MCF 10A (cell line): ENCODE data around the gene C5orf63. TPM values are rescaled to one million over a fixed set of nuclear protein-coding genes. Genes with fewer than 3 reads are reported as not detected.
"Not testable (repeated sequence)": the region's sequence is repeated elsewhere in the genome, so short reads cannot be mapped to it uniquely, and the experiment has no call there.

ENCODE experiments used
- Bru-seq: library from RNA; stranded (reverse); fragments of 400-500 nt; gene quantifications from one replicate; lab custom pipeline; 2021; lab: Mats Ljungman, UMichigan
- BruChase-seq, 2 experiments: library from RNA; stranded (reverse); fragments of 400-500 nt; gene quantifications; one replicate each; lab custom pipeline; 2021; lab: Mats Ljungman, UMichigan
- BruUV-seq: library from RNA; stranded (reverse); fragments of 400-500 nt; replicated peaks from 2 replicates; lab custom pipeline; 2021; lab: Mats Ljungman, UMichigan
- CTCF ChIA-PET: fragments of 300-600 bp; sonication (Branson Sonifier 250); formaldehyde crosslinking; extraction: SDS; loops from one replicate; lab custom pipeline; 2021; ENCODE audit warnings: antibody characterized with exemption, inconsistent platforms; lab: Yijun Ruan, JAX
- POLR2A ChIA-PET: fragments of 300-600, 350-650 bp; sonication (Branson Sonifier 250); formaldehyde crosslinking; extraction: SDS; loops from one replicate; lab custom pipeline; 2020; ENCODE audit warnings: antibody characterized with exemption, inconsistent platforms; lab: Yijun Ruan, JAX
- DNase-seq: peaks from one replicate; pipeline ENCODE4 v3.0.0-alpha.2; 2018; ENCODE audit not compliant: unreplicated experiment
- H3K27ac Mint-ChIP-seq: one replicate; pipeline ENCODE4 v1.8.0; 2022; ENCODE audit warnings: mild to moderate bottlenecking, low read depth, mixed read lengths; ENCODE audit not compliant: unreplicated experiment
- H3K27me3 Mint-ChIP-seq: one replicate; pipeline ENCODE4 v1.8.0; 2022; ENCODE audit warnings: mixed read lengths; ENCODE audit not compliant: insufficient read depth, unreplicated experiment
- H3K36me3 Mint-ChIP-seq: one replicate; pipeline ENCODE4 v1.8.0; 2022; ENCODE audit warnings: mild to moderate bottlenecking, moderate library complexity, mixed read lengths; ENCODE audit not compliant: insufficient read depth, unreplicated experiment
- H3K4me1 Mint-ChIP-seq: one replicate; pipeline ENCODE4 v1.8.0; 2022; ENCODE audit warnings: mixed read lengths; ENCODE audit not compliant: insufficient read depth, unreplicated experiment
- H3K4me3 Mint-ChIP-seq: one replicate; pipeline ENCODE4 v1.8.0; 2022; ENCODE audit warnings: mild to moderate bottlenecking, moderate library complexity, mixed read lengths; ENCODE audit not compliant: unreplicated experiment
- H3K9me3 Mint-ChIP-seq: one replicate; pipeline ENCODE4 v1.8.0; 2022; ENCODE audit warnings: mixed read lengths; ENCODE audit not compliant: unreplicated experiment
- intact Hi-C: fragments of 100-400 bp; cut with micrococcal nuclease; formaldehyde crosslinking; loops from 2 replicates; pipeline ENCODE4 v1.14.1; 2022
- long read RNA-seq: library from polyadenylated mRNA; stranded (forward); transcript quantifications from one replicate; pipeline ENCODE4 v2.0.0, GENCODE V29; 2022
- total RNA-seq: library from RNA; stranded (reverse); gene quantifications from 2 replicates; pipeline ENCODE4 v1.2.3, GENCODE V29; 2022
- TF ChIP-seq, protein P1 (sequence below): fragments of 200-600 bp; IDR thresholded peaks from one replicate; pipeline ENCODE4 v1.8.0; 2022; ENCODE audit warnings: antibody characterized with exemption, mild to moderate bottlenecking; ENCODE audit not compliant: unreplicated experiment

C5orf63 gene
- total RNA-seq (10.8 and 11.1 TPM in 2 replicates), Bru-seq, nascent RNA (percentile 77 among the genes with signal in this experiment), BruChase-seq, experiment 1, labeled RNA remaining after a 6-hour chase (percentile 67 among the genes with signal in this experiment), BruChase-seq, experiment 2, labeled RNA remaining after a 2-hour chase (percentile 78 among the genes with signal in this experiment)
- long read RNA-seq, partial matches to known transcripts = 5 of 15 reads
- long read RNA-seq, other reads (novel, unspliced or antisense) = 7 of 15 reads

DNA sequence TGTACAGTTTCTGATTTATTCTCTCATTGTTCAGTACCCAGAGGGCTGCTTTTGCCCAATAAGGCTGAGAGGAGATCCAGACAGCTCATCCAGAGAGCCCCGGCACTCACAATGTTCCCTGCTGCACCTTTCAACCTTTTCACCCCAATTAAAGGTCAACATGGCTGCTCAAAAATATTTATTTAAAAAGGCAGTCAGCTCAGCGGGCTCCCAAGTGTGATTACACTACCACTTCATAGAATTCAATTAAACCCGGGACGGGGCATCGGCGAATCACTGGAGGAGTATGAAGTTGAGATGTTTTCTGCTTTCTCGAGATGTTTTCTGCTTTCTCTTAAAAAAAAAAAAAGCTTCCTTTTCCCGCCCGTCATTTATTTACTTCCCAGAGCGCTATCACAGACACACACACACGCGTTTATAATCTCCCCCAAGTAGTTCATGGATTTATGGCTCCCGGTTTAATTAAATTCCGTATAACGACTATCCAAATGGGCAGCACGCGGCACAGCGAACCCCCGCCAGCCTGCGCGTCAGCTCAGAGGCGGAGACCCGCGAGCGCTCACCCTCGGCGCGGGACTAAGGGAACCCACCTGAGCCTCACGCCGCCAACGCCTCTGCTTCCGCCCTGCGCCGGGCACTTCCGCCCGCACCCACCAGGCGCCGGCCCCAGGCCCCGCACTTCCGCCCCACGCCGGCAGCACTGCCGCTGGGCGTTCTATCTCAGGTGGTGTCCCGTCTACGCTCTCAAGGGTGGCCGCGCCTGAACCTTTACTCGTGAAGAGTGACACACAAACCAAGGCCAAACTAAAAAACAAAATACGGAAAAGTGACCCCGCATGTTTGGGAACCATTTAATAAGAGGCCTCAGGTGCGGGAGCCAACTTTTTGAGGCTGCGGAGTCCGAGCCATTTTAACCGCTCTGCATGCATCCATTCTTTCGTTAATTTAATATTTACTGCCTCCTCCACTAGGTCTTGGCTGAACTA, at the start of gene C5orf63:
C5orf63 (minus strand) TSS at position 642 of the 986 bp plus-strand sequence. CDS start 14,507 bp downstream, outside the sequence.
- CTCF ChIA-PET = interaction anchor here (0.7 to 2.3 kb wide), 8 partner anchors 9 to 384 kb away, joined by 3 to 14 read pairs (median 4); no protein-coding TSS in a partner anchor
- TF ChIP-seq, protein P1, sequence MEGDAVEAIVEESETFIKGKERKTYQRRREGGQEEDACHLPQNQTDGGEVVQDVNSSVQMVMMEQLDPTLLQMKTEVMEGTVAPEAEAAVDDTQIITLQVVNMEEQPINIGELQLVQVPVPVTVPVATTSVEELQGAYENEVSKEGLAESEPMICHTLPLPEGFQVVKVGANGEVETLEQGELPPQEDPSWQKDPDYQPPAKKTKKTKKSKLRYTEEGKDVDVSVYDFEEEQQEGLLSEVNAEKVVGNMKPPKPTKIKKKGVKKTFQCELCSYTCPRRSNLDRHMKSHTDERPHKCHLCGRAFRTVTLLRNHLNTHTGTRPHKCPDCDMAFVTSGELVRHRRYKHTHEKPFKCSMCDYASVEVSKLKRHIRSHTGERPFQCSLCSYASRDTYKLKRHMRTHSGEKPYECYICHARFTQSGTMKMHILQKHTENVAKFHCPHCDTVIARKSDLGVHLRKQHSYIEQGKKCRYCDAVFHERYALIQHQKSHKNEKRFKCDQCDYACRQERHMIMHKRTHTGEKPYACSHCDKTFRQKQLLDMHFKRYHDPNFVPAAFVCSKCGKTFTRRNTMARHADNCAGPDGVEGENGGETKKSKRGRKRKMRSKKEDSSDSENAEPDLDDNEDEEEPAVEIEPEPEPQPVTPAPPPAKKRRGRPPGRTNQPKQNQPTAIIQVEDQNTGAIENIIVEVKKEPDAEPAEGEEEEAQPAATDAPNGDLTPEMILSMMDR = peak; percentile 13
- intact Hi-C loops = loop anchor here (10.0 kb wide), 1 partner anchor 132 kb away; no protein-coding TSS in a partner anchor
- H3K36me3 Mint-ChIP-seq = no peaks in the 10 kb centered on the region
- TSS peak; percentile 94 for BruUV-seq
- H3K9me3 Mint-ChIP-seq = no peaks in the 10 kb centered on the region
- H3K27me3 Mint-ChIP-seq = no peaks in the 10 kb centered on the region
- H3K4me1 Mint-ChIP-seq = peaks cover 19% of the 10 kb centered on the region
- H3K27ac Mint-ChIP-seq = peak within 1 kb of the TSS; percentile 95
- peak; percentile 58 for DNase-seq
- peak within 1 kb of the TSS; percentile 85 for H3K4me3 Mint-ChIP-seq
- POLR2A ChIA-PET = interaction anchor here (0.6 to 3.9 kb wide), 18 partner anchors 9 to 589 kb away, joined by 3 to 27 read pairs (median 4); partner anchors contain the start of gene MARCHF3

DNA sequence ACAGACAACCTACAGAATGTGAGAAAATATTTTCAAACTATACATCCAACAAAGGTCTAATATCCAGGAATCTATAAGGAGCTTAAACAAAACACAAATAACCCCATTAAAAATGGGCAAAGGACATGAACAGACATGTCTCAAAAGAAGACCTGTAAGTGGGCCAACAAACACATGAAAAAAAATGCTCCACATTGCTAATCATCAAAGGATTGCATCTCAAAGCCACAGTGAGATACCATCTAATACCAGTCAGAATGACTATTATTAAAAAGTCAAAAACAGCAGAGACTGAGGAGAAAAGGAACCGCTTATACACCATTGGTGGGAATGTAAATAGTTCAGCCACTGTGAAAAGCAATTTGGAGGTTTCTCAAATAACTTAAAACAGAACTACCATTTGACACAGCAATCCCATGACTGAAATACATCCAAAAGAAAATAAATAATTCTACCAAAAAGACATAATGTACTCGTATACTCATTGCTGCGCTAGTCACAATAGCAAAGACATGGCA, 39.1 kb upstream of the C5orf63 start:
- TF ChIP-seq, protein P1 = no peak
- peaks cover 10% of the 10 kb centered on the region for H3K4me1 Mint-ChIP-seq
- no peak overlapping the region for H3K4me3 Mint-ChIP-seq
- ChIA-PET POLR2A (interaction anchor here (0.8 to 1.2 kb wide), 5 partner anchors 22 to 83 kb away, joined by 3 to 7 read pairs (median 4); no protein-coding TSS in a partner anchor), CTCF (interaction anchor here (0.6 to 1.0 kb wide), 2 partner anchors 14 to 140 kb away, joined by 3 read pairs; no protein-coding TSS in a partner anchor)
- peak; percentile 61 for DNase-seq
- intact Hi-C loops = no loop called here
- peaks cover 6% of the 10 kb centered on the region for H3K36me3 Mint-ChIP-seq
- BruUV-seq = no TSS peak
- peak overlapping the region; percentile 96 for H3K27ac Mint-ChIP-seq
- H3K9me3 Mint-ChIP-seq = peaks cover 27% of the 10 kb centered on the region
- H3K27me3 Mint-ChIP-seq = no peaks in the 10 kb centered on the region

DNA sequence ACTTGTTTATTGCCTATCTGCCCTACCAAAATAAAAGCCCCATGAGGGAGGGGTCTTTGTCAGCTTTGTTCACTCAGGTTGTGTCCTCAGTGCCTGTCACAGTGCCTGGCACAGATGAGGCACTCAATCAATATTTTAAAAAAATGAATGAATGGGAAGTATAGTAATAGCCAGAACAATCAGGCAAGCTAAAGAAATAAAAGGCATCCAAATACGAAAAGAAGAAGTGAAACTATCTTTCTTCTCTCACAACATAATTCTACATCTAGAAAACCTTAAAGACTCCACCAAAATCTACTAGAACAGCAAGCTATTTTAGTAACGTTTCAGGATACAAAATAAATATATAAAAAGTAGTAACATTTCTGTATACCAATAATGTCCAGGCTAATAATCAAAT, 37.8 kb upstream of the C5orf63 start:
- DNase-seq = no peak

DNA sequence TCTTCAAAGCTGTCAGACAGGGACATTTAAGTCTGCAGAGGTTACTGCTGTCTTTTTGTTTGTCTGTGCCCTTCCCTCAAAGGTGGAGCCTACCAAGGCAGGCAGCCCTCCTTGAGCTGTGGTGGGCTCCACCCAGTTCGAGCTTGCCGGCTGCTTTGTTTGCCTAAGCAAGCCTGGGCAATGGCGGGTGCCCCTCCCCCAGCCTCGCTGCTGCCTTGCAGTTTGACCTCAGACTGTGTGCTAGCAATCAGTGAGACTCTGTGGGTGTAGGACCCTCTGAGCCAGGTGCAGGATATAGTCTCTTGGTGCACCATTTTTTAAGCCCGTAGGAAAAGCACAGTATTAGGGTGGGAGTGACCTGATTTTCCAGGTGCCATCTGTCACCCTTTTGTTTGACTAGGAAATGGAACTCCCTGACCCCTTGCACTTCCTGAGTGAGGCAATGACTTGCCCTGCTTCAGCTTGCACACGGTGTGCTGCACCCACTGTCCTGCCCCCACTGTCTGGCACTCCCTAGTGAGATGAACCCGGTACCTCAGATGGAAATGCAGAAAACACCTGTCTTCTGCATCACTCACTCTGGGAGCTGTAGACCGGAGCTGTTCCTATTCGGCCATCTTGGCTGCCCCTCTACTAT, 35.4 kb upstream of the C5orf63 start:
- peaks cover 28% of the 10 kb centered on the region for H3K9me3 Mint-ChIP-seq
- BruUV-seq, H3K27ac Mint-ChIP-seq, POLR2A ChIA-PET, H3K27me3 Mint-ChIP-seq, H3K4me3 Mint-ChIP-seq, H3K36me3 Mint-ChIP-seq, intact Hi-C loops: not testable (repeated sequence)
- CTCF ChIA-PET = interaction anchor here (0.6 to 0.7 kb wide), 2 partner anchors 12 to 206 kb away, joined by 3 read pairs; no protein-coding TSS in a partner anchor
- H3K4me1 Mint-ChIP-seq = peaks cover 10% of the 10 kb centered on the region
- peak; percentile 54 for DNase-seq

More for the DNA sequence above, 37.8 kb upstream of the C5orf63 start:
- H3K27ac Mint-ChIP-seq = peak overlapping the region; percentile 96
- BruUV-seq = no TSS peak
- no peak overlapping the region for H3K4me3 Mint-ChIP-seq
- H3K9me3 Mint-ChIP-seq = peaks cover 28% of the 10 kb centered on the region
- TF ChIP-seq, protein P1 = no peak
- ChIA-PET POLR2A (interaction anchor here (1.0 kb wide), 1 partner anchor 24 kb away, joined by 3 read pairs; no protein-coding TSS in a partner anchor), CTCF (no interaction called here)
- peaks cover 7% of the 10 kb centered on the region for H3K36me3 Mint-ChIP-seq
- intact Hi-C loops = no loop called here
- H3K27me3 Mint-ChIP-seq = no peaks in the 10 kb centered on the region
- H3K4me1 Mint-ChIP-seq = peaks cover 10% of the 10 kb centered on the region
